ENCODE results near the gene AKAP12.

The AKAP12 gene

DNA sequence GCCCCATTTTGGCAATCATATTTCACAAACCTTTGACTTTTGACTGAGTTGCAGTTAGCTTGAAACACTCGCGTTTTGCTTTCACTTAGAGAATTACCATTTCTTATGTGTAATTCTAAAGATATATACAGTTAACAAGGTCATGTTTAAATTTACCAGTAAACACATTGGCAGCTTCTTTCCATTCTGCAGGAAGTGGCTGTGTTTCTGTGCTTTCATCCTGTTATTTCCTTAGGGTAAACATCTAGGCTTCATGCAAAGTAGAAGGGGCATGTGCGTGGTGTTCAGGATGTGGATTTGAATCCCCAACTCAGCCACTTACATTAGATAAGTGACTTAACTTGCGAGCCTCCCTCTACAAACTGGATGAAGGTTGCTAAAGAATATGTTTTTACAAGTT is 41.1 kb downstream of the AKAP12 start:
- H3K4me3 ChIP-seq (ENCODE audit: low read length) = no peak overlapping the region
- TF ChIP-seq EZH2phosphoT487 (IDR thresholded peaks at IDR 0.05; ENCODE audit: borderline replicate concordance, low read length) = no peak
- TF ChIP-seq, protein P1, sequence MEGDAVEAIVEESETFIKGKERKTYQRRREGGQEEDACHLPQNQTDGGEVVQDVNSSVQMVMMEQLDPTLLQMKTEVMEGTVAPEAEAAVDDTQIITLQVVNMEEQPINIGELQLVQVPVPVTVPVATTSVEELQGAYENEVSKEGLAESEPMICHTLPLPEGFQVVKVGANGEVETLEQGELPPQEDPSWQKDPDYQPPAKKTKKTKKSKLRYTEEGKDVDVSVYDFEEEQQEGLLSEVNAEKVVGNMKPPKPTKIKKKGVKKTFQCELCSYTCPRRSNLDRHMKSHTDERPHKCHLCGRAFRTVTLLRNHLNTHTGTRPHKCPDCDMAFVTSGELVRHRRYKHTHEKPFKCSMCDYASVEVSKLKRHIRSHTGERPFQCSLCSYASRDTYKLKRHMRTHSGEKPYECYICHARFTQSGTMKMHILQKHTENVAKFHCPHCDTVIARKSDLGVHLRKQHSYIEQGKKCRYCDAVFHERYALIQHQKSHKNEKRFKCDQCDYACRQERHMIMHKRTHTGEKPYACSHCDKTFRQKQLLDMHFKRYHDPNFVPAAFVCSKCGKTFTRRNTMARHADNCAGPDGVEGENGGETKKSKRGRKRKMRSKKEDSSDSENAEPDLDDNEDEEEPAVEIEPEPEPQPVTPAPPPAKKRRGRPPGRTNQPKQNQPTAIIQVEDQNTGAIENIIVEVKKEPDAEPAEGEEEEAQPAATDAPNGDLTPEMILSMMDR (IDR thresholded peaks at IDR 0.05; ENCODE audit: low read depth, low read length, poor library complexity, severe bottlenecking) = no peak
- H3K27me3 ChIP-seq (ENCODE audit: control insufficient read depth, low read length) = peaks cover 7% of the 10 kb centered on the region
- no peak overlapping the region for H3K27ac ChIP-seq (ENCODE audit: low read depth, low read length)
- no peaks in the 10 kb centered on the region for H3K79me2 ChIP-seq (ENCODE audit: control insufficient read depth, low read length)
- peaks cover 9% of the 10 kb centered on the region for H3K4me1 ChIP-seq (ENCODE audit: control insufficient read depth, low read length)
- no peaks in the 10 kb centered on the region for H4K20me1 ChIP-seq (ENCODE audit: control insufficient read depth, insufficient read depth, low read depth, low read length)
- H3K9me2 ChIP-seq (replicated peaks; ENCODE audit: control insufficient read depth, low read length) = no peaks in the 10 kb centered on the region
- no peaks in the 10 kb centered on the region for H3K36me3 ChIP-seq (ENCODE audit: control insufficient read depth, low read length)
- H3K9me3 ChIP-seq (ENCODE audit: control insufficient read depth, insufficient read depth, low read length) = no peaks in the 10 kb centered on the region
- H3K4me2 ChIP-seq (ENCODE audit: low read length) = no peak overlapping the region
- no peaks in the 10 kb centered on the region for H3F3A ChIP-seq (ENCODE audit: control insufficient read depth, insufficient read depth)

DNA sequence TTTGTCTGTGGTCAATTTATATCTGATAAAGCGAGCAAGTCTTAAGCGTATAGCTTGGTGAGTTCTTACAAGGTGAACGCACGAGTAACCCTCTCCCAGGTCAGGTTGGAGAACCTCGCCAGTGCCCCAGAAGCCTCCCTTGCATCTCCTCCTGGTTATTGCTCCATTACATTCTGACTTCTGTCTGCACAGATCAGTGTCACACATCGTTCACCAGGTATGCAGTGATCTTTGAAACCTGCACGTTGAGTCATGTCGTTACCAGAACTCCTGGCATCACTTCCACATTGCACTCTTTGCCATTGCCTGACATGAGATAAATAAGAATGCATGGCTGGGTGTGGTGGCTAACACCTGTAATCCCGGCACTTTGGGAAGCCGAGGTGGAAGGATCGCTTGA is 44.2 kb downstream of the AKAP12 start:
- peaks cover 9% of the 10 kb centered on the region for H3K4me1 ChIP-seq (ENCODE audit: control insufficient read depth, low read length)
- H4K20me1 ChIP-seq (ENCODE audit: control insufficient read depth, insufficient read depth, low read depth, low read length) = no peaks in the 10 kb centered on the region
- peaks cover 4% of the 10 kb centered on the region; the same call in 1 of the 2 replicates for H3K27me3 ChIP-seq (ENCODE audit: control insufficient read depth, low read length)
- no peaks in the 10 kb centered on the region for H3K79me2 ChIP-seq (ENCODE audit: control insufficient read depth, low read length)
- H3K9me3 ChIP-seq (ENCODE audit: control insufficient read depth, insufficient read depth, low read length) = no peaks in the 10 kb centered on the region
- no peak overlapping the region for H3K27ac ChIP-seq (ENCODE audit: low read depth, low read length)
- TF ChIP-seq, protein P1 (IDR thresholded peaks at IDR 0.05; ENCODE audit: low read depth, low read length, poor library complexity, severe bottlenecking) = no peak
- TF ChIP-seq EZH2phosphoT487 (IDR thresholded peaks at IDR 0.05; ENCODE audit: borderline replicate concordance, low read length) = no peak
- no peaks in the 10 kb centered on the region for H3K9me2 ChIP-seq (replicated peaks; ENCODE audit: control insufficient read depth, low read length)
- no peaks in the 10 kb centered on the region for H3F3A ChIP-seq (ENCODE audit: control insufficient read depth, insufficient read depth)
- H3K36me3 ChIP-seq (ENCODE audit: control insufficient read depth, low read length) = no peaks in the 10 kb centered on the region
- H3K4me3 ChIP-seq (ENCODE audit: low read length) = no peak overlapping the region
- no peak overlapping the region for H3K4me2 ChIP-seq (ENCODE audit: low read length)

DNA sequence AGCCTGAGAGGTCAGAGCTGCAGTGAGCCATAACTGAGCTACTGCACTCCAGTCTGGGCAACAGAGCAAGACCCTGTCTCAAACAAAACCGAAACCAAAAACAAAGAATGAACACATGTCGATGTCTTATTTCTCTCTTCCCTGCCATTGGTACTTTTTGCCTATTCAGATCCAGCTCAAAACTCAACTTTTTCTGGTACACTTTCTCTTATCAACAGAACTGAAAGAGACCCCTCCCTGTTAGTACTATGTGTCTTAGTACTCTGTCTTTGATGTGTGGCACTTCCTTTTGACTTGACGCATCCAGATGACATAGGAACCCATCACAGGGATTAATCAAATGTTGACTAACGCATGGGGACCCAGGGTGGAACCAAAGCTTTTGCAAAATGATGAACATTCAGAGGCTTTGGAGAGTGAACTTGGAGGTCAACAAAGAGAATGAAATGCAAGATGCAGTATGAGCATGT is 44.8 kb downstream of the AKAP12 start:
- Histone ChIP-seq H3K9me3 (ENCODE audit: control insufficient read depth, insufficient read depth, low read length) (no peaks in the 10 kb centered on the region), H3K4me3 (ENCODE audit: low read length) (peak overlapping the region; percentile 4; the same call in 1 of the 2 replicates), H3K9me2 (replicated peaks; ENCODE audit: control insufficient read depth, low read length) (no peaks in the 10 kb centered on the region), H3K27ac (ENCODE audit: low read depth, low read length) (no peak overlapping the region), H4K20me1 (ENCODE audit: control insufficient read depth, insufficient read depth, low read depth, low read length) (no peaks in the 10 kb centered on the region), H3F3A (ENCODE audit: control insufficient read depth, insufficient read depth) (no peaks in the 10 kb centered on the region), H3K79me2 (ENCODE audit: control insufficient read depth, low read length) (no peaks in the 10 kb centered on the region), H3K4me1 (ENCODE audit: control insufficient read depth, low read length) (peaks cover 9% of the 10 kb centered on the region), H3K4me2 (ENCODE audit: low read length) (peak overlapping the region; percentile 12), H3K36me3 (ENCODE audit: control insufficient read depth, low read length) (no peaks in the 10 kb centered on the region), H3K27me3 (ENCODE audit: control insufficient read depth, low read length) (peaks cover 10% of the 10 kb centered on the region)
- no peak for TF ChIP-seq EZH2phosphoT487 (IDR thresholded peaks at IDR 0.05; ENCODE audit: borderline replicate concordance, low read length)
- TF ChIP-seq, protein P1 (IDR thresholded peaks at IDR 0.05; ENCODE audit: low read depth, low read length, poor library complexity, severe bottlenecking) = no peak

All from DOHH2 (cell line).